SK-N-SH (cell line): ENCODE measurements around the gene ZNF496.

Source experiments
- CTCF ChIP-seq: fragments of 200-600 bp; sonication (generic); IDR thresholded peaks from 2 replicates; pipeline ENCODE4 v1.6.1; 2017; ENCODE audit warnings: antibody characterized with exemption, mild to moderate bottlenecking, moderate library complexity
- EZH2phosphoT487 ChIP-seq: fragments of 200-600 bp; sonication (generic); IDR thresholded peaks from 2 replicates; pipeline ENCODE4 v1.6.1; 2017; ENCODE audit warnings: low read depth, mixed run types, mild to moderate bottlenecking, antibody characterized with exemption, moderate library complexity, borderline replicate concordance
- FOSL2 ChIP-seq: IDR thresholded peaks from 2 replicates; pipeline ENCODE4 v1.4.0; 2012; ENCODE audit warnings: low read depth, mild to moderate bottlenecking, moderate library complexity, borderline replicate concordance
- FOXJ3 ChIP-seq: sonication (generic); formaldehyde crosslinking; IDR thresholded peaks from 2 replicates; pipeline ENCODE4 v1.5.1; 2020; ENCODE audit warnings: mild to moderate bottlenecking, missing genetic modification reagents
- GABPA ChIP-seq: IDR thresholded peaks from 2 replicates; pipeline ENCODE4 v1.4.0; 2012; ENCODE audit warnings: low read depth, mild to moderate bottlenecking
- PBX3 ChIP-seq: IDR thresholded peaks from 2 replicates; pipeline ENCODE4; 2012
- POLR2AphosphoS5 ChIP-seq: IDR thresholded peaks from 2 replicates; pipeline ENCODE4 v1.6.1; 2012; ENCODE audit warnings: low read depth, low read length
- RCOR1 ChIP-seq: fragments of 150-350 bp; IDR thresholded peaks from 2 replicates; pipeline ENCODE4 v1.6.1; 2017; ENCODE audit warnings: antibody characterized with exemption, low read length
- RFX5 ChIP-seq: IDR thresholded peaks from 2 replicates; pipeline ENCODE4 v1.6.1; 2012; ENCODE audit warnings: mild to moderate bottlenecking, improper control_type of control experiment, low read length
- SIN3A ChIP-seq: IDR thresholded peaks from 2 replicates; pipeline ENCODE4 v1.6.1; 2012; ENCODE audit warnings: low read depth, mild to moderate bottlenecking, low read length, moderate library complexity, borderline replicate concordance
- TAF1 ChIP-seq: IDR thresholded peaks from 2 replicates; pipeline ENCODE4 v1.6.1; 2012; ENCODE audit warnings: low read depth, mild to moderate bottlenecking, low read length, moderate library complexity, borderline replicate concordance
- TEAD4 ChIP-seq: IDR thresholded peaks from 2 replicates; pipeline ENCODE4 v1.4.0; 2012; ENCODE audit warnings: mild to moderate bottlenecking, borderline replicate concordance; ENCODE audit not compliant: insufficient read depth
- ZBTB33 ChIP-seq: IDR thresholded peaks from 2 replicates; pipeline ENCODE4 v1.4.0; 2012; ENCODE audit warnings: low read depth, borderline replicate concordance
- TF ChIP-seq, protein P1 (sequence below): IDR thresholded peaks from 2 replicates; pipeline ENCODE4 v1.4.0; 2012; ENCODE audit warnings: low read depth

DNA sequence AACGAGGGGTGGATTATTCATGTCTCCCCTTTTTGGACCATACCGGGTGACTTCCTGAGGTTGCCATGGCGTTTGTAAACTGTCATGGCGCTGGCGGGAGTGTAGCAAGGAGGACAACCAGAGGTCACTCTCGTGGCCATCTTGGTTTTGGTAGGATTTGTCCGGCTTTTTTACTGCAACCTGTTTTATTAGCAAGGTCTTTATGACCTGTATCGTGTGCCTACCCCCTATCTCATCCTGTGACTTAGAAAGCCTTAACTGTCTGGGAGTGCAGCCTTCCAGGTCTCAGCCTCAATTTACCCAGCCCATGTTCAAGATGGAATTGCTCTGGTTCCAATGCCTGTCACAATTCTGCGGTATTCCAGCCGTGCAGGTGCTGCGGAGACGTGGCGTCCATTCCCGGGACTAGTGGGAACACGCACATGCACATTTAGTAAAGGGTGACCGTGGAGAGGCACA is 40.2 kb upstream of the ZNF496 start:
- TF ChIP-seq CTCF: no peak
- TF ChIP-seq, protein P1, sequence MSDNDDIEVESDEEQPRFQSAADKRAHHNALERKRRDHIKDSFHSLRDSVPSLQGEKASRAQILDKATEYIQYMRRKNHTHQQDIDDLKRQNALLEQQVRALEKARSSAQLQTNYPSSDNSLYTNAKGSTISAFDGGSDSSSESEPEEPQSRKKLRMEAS: no peak
- TF ChIP-seq SIN3A: no peak
- no peak for TF ChIP-seq PBX3
- TF ChIP-seq POLR2AphosphoS5: no peak
- TF ChIP-seq EZH2phosphoT487: no peak
- TF ChIP-seq TAF1: no peak
- no peak for TF ChIP-seq TEAD4
- no peak for TF ChIP-seq GABPA
- TF ChIP-seq RFX5: no peak
- no peak for TF ChIP-seq ZBTB33
- TF ChIP-seq FOXJ3: no peak
- no peak for TF ChIP-seq RCOR1
- no peak for TF ChIP-seq FOSL2
